NB4 (cell line): ENCODE data around the gene SLC22A8.

Source experiments
- MYC ChIP-seq: IDR thresholded peaks from 2 replicates; pipeline ENCODE4 v1.6.1; 2011; ENCODE audit warnings: low read depth, low read length
- POLR2A ChIP-seq: IDR thresholded peaks from 2 replicates; pipeline ENCODE4 v1.6.1; 2011; ENCODE audit warnings: mild to moderate bottlenecking; ENCODE audit not compliant: insufficient read length; ENCODE audit errors: extremely low read depth
- TF ChIP-seq, protein P1 (sequence below): IDR thresholded peaks from one replicate; pipeline ENCODE4 v1.5.1; 2012; ENCODE audit warnings: low read depth, low read length
- TF ChIP-seq, protein P2 (sequence below): IDR thresholded peaks from 2 replicates; pipeline ENCODE4 v1.6.1; 2011; ENCODE audit warnings: low read depth, low read length

DNA sequence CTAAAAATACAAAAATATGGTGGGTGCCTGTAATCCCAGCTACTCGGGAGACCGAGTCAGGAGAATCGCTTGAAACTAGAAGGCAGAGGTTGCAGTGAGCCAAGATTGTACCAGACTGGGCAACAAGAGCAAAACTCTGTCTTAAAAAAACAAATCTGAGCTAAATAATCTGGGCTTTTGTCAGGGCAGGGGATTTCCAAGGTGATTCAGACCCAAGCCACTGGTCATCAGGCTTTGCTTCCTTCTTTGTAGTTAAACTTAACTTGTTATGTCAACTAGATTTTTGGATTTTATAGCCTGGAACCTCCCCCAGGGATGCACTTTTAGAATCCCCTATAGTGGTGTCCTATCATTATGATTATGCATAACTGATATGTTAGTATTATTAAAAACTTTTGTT is 27.0 kb upstream of the SLC22A8 start:
- TF ChIP-seq, protein P1, sequence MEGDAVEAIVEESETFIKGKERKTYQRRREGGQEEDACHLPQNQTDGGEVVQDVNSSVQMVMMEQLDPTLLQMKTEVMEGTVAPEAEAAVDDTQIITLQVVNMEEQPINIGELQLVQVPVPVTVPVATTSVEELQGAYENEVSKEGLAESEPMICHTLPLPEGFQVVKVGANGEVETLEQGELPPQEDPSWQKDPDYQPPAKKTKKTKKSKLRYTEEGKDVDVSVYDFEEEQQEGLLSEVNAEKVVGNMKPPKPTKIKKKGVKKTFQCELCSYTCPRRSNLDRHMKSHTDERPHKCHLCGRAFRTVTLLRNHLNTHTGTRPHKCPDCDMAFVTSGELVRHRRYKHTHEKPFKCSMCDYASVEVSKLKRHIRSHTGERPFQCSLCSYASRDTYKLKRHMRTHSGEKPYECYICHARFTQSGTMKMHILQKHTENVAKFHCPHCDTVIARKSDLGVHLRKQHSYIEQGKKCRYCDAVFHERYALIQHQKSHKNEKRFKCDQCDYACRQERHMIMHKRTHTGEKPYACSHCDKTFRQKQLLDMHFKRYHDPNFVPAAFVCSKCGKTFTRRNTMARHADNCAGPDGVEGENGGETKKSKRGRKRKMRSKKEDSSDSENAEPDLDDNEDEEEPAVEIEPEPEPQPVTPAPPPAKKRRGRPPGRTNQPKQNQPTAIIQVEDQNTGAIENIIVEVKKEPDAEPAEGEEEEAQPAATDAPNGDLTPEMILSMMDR = no peak
- TF ChIP-seq POLR2A = no peak
- no peak for TF ChIP-seq MYC
- TF ChIP-seq, protein P2, sequence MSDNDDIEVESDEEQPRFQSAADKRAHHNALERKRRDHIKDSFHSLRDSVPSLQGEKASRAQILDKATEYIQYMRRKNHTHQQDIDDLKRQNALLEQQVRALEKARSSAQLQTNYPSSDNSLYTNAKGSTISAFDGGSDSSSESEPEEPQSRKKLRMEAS = no peak
